Fibroblast of gingiva (primary cell): ENCODE data around the gene INPP5J.
"Not testable (repeated sequence)": the region's sequence is repeated elsewhere in the genome, so short reads cannot be mapped to it uniquely, and the experiment has no call there.

Source experiments
- DNase-seq: peaks from one replicate; pipeline ENCODE4 v3.0.0-alpha.2; 2011; ENCODE audit warnings: low read depth

The INPP5J gene

GRCh38 chr22:31088233-31088986 is 34.4 kb upstream of the INPP5J start:
- DNase-seq = peak; percentile 0

GRCh38 chr22:31089160-31090100 is 33.3 kb upstream of the INPP5J start:
- DNase-seq = peak; percentile 46

GRCh38 chr22:31090217-31091085 is 32.3 kb upstream of the INPP5J start:
- DNase-seq = no peak

- peak; percentile 0 for DNase-seq
These were observed 31.4 kb upstream of the INPP5J start for GRCh38 chr22:31091106-31091975.

- DNase-seq = peak; percentile 0
These were observed 30.6 kb upstream of the INPP5J start for GRCh38 chr22:31092161-31092560.

DNA sequence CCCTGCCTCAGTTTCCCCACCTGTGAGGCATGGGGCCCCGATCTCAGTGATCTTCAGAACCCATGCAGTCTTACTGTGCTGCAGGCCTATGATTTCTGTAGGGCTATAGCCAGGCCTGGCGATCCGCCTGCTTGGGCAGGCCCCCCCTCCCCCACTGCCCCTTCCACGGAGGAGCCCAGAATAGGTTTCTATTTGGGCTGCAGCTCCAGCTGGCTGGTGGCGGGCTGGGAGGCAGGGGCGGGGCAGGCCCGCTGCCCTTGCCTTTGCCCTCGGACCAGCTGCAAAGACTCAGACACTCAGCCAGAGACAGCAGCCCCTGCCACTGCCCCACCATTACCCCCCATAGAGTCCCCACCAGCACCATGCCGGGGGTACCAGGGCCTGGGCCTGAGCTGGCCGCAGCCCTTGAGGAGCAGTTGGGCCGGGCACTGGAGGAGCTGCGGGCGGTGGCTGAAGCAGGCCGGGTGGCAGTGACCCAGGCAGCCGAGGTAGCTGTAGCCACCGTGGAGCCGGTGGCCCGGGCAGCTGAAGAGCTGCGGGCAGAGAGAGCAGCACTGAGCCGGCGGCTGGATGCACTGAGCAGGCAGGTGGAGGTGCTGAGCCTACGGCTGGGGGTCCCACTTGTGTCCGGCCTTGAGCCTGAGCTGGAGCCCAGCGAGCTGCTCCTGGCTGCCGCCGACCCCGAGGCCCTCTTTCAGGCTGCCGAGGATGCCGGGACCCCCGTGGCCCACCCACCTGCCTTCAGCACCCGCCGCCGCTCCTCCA is 29.5 kb upstream of the INPP5J start:
- no peak for DNase-seq

GRCh38 chr22:31094021-31094551 is 28.7 kb upstream of the INPP5J start:
- DNase-seq = peak; percentile 0

DNA sequence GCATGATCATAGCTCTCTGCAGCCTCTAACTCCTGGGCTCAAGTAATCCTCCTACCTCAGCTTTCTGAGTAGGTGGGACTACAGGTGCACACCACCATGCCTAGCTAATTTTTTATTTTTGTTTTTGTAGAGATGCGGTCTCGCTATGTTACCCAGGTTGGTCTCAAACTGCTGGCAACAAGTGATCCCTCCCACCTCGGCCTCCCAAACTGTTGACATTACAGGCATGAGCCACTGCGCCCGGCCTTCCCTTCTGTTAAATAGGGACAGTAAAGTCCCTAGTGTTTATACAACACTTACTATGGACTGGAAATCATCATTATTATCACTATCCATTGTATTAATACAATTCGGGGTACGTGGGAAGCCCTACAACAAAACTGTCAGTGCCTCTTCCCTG is 28.0 kb upstream of the INPP5J start:
- DNase-seq = peak; percentile 0

DNA sequence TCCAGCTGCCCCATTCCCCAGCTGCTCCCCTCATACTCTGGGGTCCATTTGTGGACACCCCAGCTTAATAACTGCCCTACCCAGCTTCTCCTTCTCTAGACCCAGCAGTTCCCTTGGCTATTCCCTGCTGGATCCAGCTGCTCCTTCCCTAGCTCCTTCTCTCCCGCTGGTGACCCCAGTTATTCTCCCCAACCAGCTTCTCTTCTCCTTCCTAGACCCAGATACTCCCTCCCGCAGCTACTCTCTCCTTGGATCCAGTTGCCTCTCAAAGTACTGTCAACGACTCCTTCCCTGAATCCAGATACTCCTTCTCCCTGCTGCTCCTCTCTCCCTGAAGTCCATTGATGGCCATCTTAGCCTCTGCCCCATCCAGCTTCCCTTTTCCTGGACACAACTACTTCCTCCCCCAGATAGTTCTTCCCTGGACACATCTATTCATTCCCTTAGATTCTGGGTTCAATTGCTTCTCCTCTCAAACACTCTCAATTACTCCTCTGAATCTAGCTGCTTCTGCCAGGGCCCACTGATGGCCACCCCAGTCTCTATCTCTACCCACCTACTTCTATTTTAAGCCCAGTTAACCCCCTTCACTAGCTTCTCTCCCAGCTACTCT is 27.0 kb upstream of the INPP5J start:
- no peak for DNase-seq

DNA sequence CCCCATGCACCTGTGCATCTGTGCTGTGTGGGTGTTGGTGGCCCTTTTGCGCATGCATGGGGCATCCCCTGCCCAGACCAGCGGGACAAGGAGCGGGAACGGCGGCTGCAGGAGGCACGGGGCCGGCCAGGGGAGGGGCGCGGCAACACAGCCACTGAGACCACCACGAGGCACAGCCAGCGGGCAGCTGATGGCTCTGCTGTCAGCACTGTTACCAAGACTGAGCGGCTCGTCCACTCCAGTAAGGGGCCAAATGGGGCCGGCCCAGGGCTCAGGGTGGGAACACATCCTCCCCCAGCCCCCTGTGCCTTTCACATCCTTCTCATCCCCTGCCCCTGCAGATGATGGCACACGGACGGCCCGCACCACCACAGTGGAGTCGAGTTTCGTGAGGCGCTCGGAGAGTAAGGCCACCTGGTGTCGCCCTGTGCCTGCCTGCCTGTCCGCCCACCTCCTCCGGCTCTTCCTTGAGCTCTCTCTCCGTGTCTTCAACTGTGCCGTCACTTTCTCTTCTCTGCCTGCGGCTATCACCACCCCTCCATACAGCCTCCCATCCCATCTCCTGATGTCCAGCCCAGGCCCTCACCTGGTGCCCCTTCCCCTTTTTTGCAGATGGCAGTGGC is 26.0 kb upstream of the INPP5J start:
- DNase-seq = no peak

GRCh38 chr22:31097539-31097938 is 25.2 kb upstream of the INPP5J start:
- not testable (repeated sequence) for DNase-seq

GRCh38 chr22:31097941-31098631 is 24.7 kb upstream of the INPP5J start:
- DNase-seq = no peak

GRCh38 chr22:31098632-31099110 is 24.1 kb upstream of the INPP5J start:
- no peak for DNase-seq

DNA sequence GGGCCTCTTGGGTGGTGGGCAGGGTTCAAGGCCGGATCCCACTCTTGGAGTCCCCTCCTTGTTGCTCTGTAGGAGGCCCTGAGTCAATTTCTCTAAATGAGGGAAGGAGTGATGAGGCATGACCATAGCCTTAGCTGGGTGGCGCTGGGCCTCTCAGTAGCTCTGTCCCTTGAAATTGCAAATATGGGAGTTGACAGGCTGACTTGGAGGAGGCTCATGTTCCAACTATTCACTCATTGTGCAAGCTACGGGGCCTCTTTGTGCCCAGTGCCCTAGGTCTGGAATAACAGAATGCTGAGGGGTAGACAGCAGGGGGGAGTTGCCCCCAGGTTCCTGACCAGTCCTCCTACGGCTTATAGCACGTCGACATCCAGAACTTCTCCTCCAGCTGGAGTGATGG is 23.4 kb upstream of the INPP5J start:
- DNase-seq = peak; percentile 73

GRCh38 chr22:31099841-31100761 is 22.7 kb upstream of the INPP5J start:
- DNase-seq = no peak

DNA sequence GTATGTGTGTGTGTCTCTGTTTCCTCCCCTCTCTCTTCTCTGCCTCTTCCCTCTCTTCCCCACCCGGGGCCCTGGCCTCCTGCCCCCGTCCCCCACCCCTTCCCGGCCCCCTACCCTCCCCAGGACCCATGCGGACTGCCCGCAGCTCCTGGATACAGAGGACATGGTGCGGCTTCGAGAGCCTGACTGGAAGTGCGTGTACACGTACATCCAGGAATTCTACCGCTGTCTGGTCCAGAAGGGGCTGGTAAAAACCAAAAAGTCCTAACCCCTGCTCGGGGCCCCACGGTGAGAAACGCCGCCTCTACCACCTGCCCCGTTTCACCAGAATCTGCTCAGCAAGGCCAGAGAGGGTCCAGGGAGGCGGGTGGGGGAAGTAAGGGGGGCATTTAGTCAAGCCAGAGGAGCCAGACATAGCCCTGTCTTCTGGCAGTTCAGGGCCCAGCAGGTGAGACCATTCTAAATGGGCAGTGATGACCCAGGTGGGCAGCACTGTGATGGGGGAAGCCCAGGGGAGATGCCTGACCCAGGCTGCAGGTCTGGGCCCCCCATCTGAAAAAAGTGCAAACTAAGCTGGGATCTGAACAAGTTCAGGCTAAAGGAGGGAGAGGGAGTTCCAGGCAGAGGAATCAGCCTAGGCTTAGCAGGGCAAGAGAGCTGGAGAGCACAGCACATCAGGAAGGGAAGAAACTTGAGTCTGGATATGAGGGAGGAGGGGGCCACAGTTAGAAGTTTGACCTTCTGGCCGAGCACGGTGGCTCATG is 21.8 kb upstream of the INPP5J start:
- DNase-seq = no peak
